ENCODE measurements around the gene RPUSD3.
"Not testable (repeated sequence)": the region's sequence is repeated elsewhere in the genome, so short reads cannot be mapped to it uniquely, and the experiment has no call there.

DNA sequence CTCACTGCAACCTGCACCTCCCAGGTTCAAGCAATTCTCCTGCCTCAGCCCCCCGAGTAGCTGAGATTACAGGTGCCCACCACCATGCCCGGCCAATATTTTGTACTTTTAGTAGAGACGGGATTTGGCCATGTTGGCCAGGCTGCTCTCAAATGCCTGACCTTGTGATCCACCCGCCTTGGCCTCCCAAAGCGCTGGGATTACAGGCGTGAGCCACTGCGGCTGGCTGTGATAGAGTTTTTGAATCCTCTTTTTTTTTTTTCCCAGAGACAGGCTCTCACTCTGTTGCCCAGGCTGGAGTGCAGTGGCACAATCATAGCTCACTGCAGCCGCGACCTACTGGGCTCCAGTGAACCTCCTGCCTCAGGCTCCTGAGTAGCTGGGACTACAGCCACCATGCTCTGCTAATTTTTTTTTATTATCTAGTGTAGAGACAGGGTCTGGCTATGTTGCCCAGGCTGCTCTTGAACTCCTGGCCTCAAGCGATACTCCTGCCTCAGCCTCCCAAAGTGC lies 21.4 kb upstream of the RPUSD3 start:
- not testable (repeated sequence) for TF ChIP-seq POLR2A (IDR thresholded peaks at IDR 0.05; ENCODE audit: low read depth, low read length); TAF1 (IDR thresholded peaks at IDR 0.05; ENCODE audit: borderline replicate concordance, low read depth, low read length)

Data from GM12892 (cell line).